GM13977 (cell line): ENCODE measurements around the gene BMP2K.
"Not testable (repeated sequence)": the region's sequence is repeated elsewhere in the genome, so short reads cannot be mapped to it uniquely, and the experiment has no call there.

Source experiments
- DNase-seq: peaks from one replicate; pipeline ENCODE4 v3.0.0; 2012; ENCODE audit warnings: low spot score
- CTCF ChIP-seq: IDR thresholded peaks from 2 replicates; pipeline ENCODE4 v1.5.1; 2012; ENCODE audit warnings: mild to moderate bottlenecking, control low read depth; ENCODE audit not compliant: insufficient read depth; ENCODE audit errors: extremely low read depth, missing control alignments
- in situ Hi-C: fragments of 300-500 bp; cut with MboI; formaldehyde crosslinking; loops from one replicate; pipeline ENCODE4 v1.12.0; 2022; ENCODE audit warnings: low sequenced_read_pairs, low pct_unique_long_range_greater_than_20kb, mixed read lengths, inconsistent platforms; ENCODE audit not compliant: unreplicated experiment

The BMP2K gene

GRCh38 chr4:78865451-78865850, 89.3 kb downstream of the BMP2K start:
- TF ChIP-seq CTCF = no peak
- in situ Hi-C loops = loop anchor here (25.0 kb wide), 1 partner anchor 903 kb away; no protein-coding TSS in a partner anchor
- no peak for DNase-seq

- DNase-seq = not testable (repeated sequence)
- in situ Hi-C loops = loop anchor here (25.0 kb wide), 1 partner anchor 906 kb away; no protein-coding TSS in a partner anchor
These were observed 92.6 kb downstream of the BMP2K start for GRCh38 chr4:78868712-78869111.

- in situ Hi-C loops = loop anchor here (10.0 to 25.0 kb wide), 2 partner anchors 265 to 908 kb away; no protein-coding TSS in a partner anchor
- no peak for DNase-seq
- TF ChIP-seq CTCF = no peak
These were observed 93.9 kb downstream of the BMP2K start for GRCh38 chr4:78870056-78870455.

GRCh38 chr4:78876568-78877320, 100.6 kb downstream of the BMP2K start:
- in situ Hi-C loops = loop anchor here (10.0 kb wide), 1 partner anchor 272 kb away; no protein-coding TSS in a partner anchor
- DNase-seq = no peak
- TF ChIP-seq CTCF = no peak

GRCh38 chr4:78878031-78878430, 101.9 kb downstream of the BMP2K start:
- no peak for TF ChIP-seq CTCF
- in situ Hi-C loops = loop anchor here (10.0 kb wide), 1 partner anchor 273 kb away; no protein-coding TSS in a partner anchor
- DNase-seq = no peak

- DNase-seq = no peak
- in situ Hi-C loops = no loop called here
- no peak for TF ChIP-seq CTCF
These were observed 104.8 kb downstream of the BMP2K start for GRCh38 chr4:78880874-78881492.

GRCh38 chr4:78885598-78885997, 109.4 kb downstream of the BMP2K start:
- in situ Hi-C loops = no loop called here
- TF ChIP-seq CTCF = no peak
- no peak for DNase-seq
